Esophagus muscularis mucosa (tissue), 4 donors: ENCODE measurements around the gene RTL9. TPM values are rescaled to one million over a fixed set of nuclear protein-coding genes. Genes with fewer than 3 reads are reported as not detected.

Experiments used
- DNase-seq: peaks from one replicate; pipeline ENCODE4 v3.0.0-alpha.2; 2017; ENCODE audit errors: extremely low spot score
- H3K27ac ChIP-seq, 4 donors: fragments of 200-600 bp; sonication (generic); replicated peaks in 1 of 4; 1 replicate in 3 of 4; 2 replicates in 1 of 4; pipeline ENCODE4 v1.5.1; 2016 to 2019; ENCODE audit warnings: mild to moderate bottlenecking in 1 of 4
- H3K27me3 ChIP-seq, 4 donors: fragments of 200-600 bp; sonication (generic); one replicate each; pipeline versions ENCODE4 v1.5.1 to v1.6.0; 2016 to 2019
- H3K36me3 ChIP-seq, 4 donors: fragments of 200-600 bp; sonication (generic); one replicate each; pipeline ENCODE4 v1.5.1; 2016 to 2019
- H3K4me1 ChIP-seq, 4 donors: fragments of 200-600 bp; sonication (generic); one replicate each; pipeline ENCODE4 v1.5.1; 2016 to 2019
- H3K4me3 ChIP-seq, 4 donors: fragments of 200-600 bp; sonication (generic); 1 replicate in 2 of 4; 2 replicates in 2 of 4; pipeline ENCODE4 v1.5.1; 2016 to 2019; ENCODE audit warnings: mild to moderate bottlenecking in 4 of 4, moderate library complexity in 1 of 4
- H3K9me3 ChIP-seq, 4 donors: fragments of 200-600 bp; sonication (generic); 1 replicate in 3 of 4; 2 replicates in 1 of 4; pipeline ENCODE4 v1.5.1; 2016 to 2019
- CTCF ChIP-seq, 3 experiments: fragments of 200-600 bp in 2 of 3; fragments of 450-650 bp in 1 of 3; sonication (generic) in 2 of 3; IDR thresholded peaks; one replicate each; pipeline ENCODE4 v1.5.1; 2017 to 2019; ENCODE audit warnings: antibody characterized with exemption in 3 of 3, mild to moderate bottlenecking in 2 of 3, moderate library complexity in 1 of 3
- EP300 ChIP-seq: sonication (generic); formaldehyde crosslinking; IDR thresholded peaks from one replicate; pipeline ENCODE4 v1.6.1; 2017; ENCODE audit warnings: antibody characterized with exemption
- POLR2A ChIP-seq: fragments of 450-650 bp; IDR thresholded peaks from one replicate; pipeline ENCODE4 v1.6.1; 2017; ENCODE audit warnings: antibody characterized with exemption, moderate library complexity, mild to moderate bottlenecking, low read depth
- POLR2AphosphoS5 ChIP-seq, 2 donors: sonication (generic); formaldehyde crosslinking; IDR thresholded peaks; one replicate each; pipeline ENCODE4 v1.6.1; 2017; ENCODE audit warnings: antibody characterized with exemption in 2 of 2
- WGBS: methylation state at CpG from one replicate; pipeline ENCODE4 v1.1.5; 2018; 5-methylcytosine and 5-hydroxymethylcytosine counted together
- intact Hi-C: fragments of 100-400 bp; cut with DNase I; formaldehyde crosslinking; loops from one replicate; pipeline ENCODE4 v1.15.1; 2023
- total RNA-seq, 4 donors: library from RNA; depleted of rRNA; stranded (reverse); fragments of >200 nt; gene quantifications; one replicate each; pipeline versions ENCODE4 v1.1.0 to v1.2.1, GENCODE V29; 2016

RTL9 gene
- total RNA-seq, 4 donors from 2014 or later, result 0.06 to 0.17 (median 0.06) TPM; not detected in 1

- no peak overlapping the region for H3K27ac ChIP-seq
- WGBS, result 70% methylated on average over 11 of the region's 11 CpGs
- no peaks in the 10 kb centered on the region for H3K9me3 ChIP-seq
- no peak for TF ChIP-seq POLR2A
- TF ChIP-seq CTCF (IDR thresholded peaks at IDR 0.05), result no peak
- TF ChIP-seq POLR2AphosphoS5 (IDR thresholded peaks at IDR 0.05), result no peak
- TF ChIP-seq EP300, result no peak
- H3K36me3 ChIP-seq, result no peaks in the 10 kb centered on the region
- intact Hi-C loops, result no loop called here
- no peaks in the 10 kb centered on the region for H3K4me1 ChIP-seq
- no peak overlapping the region for H3K4me3 ChIP-seq
- DNase-seq, result no peak
- H3K27me3 ChIP-seq, result no peaks in the 10 kb centered on the region
Measured at GRCh38 chrX:110341189-110342035, 17.2 kb upstream of the RTL9 start.

GRCh38 chrX:110346681-110347080, 12.0 kb upstream of the RTL9 start:
- intact Hi-C loops, result no loop called here

GRCh38 chrX:110359273-110359672, 625 bp downstream of the RTL9 start:
- 18% methylated on average over 1 of the region's 1 CpG for WGBS
- intact Hi-C loops, result no loop called here
- Histone ChIP-seq H3K27ac (no peak overlapping the region), H3K36me3 (no peaks in the 10 kb centered on the region), H3K4me1 (no peaks in the 10 kb centered on the region), H3K9me3 (no peaks in the 10 kb centered on the region), H3K4me3 (no peak overlapping the region), H3K27me3 (no peaks in the 10 kb centered on the region)
- TF ChIP-seq POLR2AphosphoS5 (IDR thresholded peaks at IDR 0.05) (no peak), EP300 (no peak), CTCF (IDR thresholded peaks at IDR 0.05) (no peak), POLR2A (no peak)
- no peak for DNase-seq

More at GRCh38 chrX:110346681-110347080, 12.0 kb upstream of the RTL9 start:
- Histone ChIP-seq H3K9me3 (no peaks in the 10 kb centered on the region), H3K4me3 (no peak overlapping the region), H3K36me3 (no peaks in the 10 kb centered on the region), H3K27ac (no peak overlapping the region), H3K4me1 (no peaks in the 10 kb centered on the region), H3K27me3 (no peaks in the 10 kb centered on the region)
- WGBS, result 60% methylated on average over 17 of the region's 17 CpGs
- DNase-seq, result no peak
- TF ChIP-seq CTCF (IDR thresholded peaks at IDR 0.05) (no peak), EP300 (no peak)

GRCh38 chrX:110363244-110363643, 4.6 kb downstream of the RTL9 start:
- H3K36me3 ChIP-seq, result no peaks in the 10 kb centered on the region
- DNase-seq, result no peak
- whole genome bisulfite sequencing, result 60% methylated on average over 1 of the region's 1 CpG
- no peak overlapping the region for H3K4me3 ChIP-seq
- no peak for TF ChIP-seq EP300
- no peak for TF ChIP-seq POLR2A
- no peak for TF ChIP-seq CTCF (IDR thresholded peaks at IDR 0.05)
- no peak for TF ChIP-seq POLR2AphosphoS5 (IDR thresholded peaks at IDR 0.05)
- intact Hi-C loops, result no loop called here
- H3K27ac ChIP-seq, result no peak overlapping the region
- no peaks in the 10 kb centered on the region for H3K4me1 ChIP-seq
- no peaks in the 10 kb centered on the region for H3K27me3 ChIP-seq
- H3K9me3 ChIP-seq, result no peaks in the 10 kb centered on the region

- no peaks in the 10 kb centered on the region for H3K4me1 ChIP-seq
- no peak overlapping the region for H3K4me3 ChIP-seq
- no peak overlapping the region for H3K27ac ChIP-seq
- 62% methylated on average over 2 of the region's 2 CpGs for WGBS
- peaks cover 0 to 4% (median 0%) of the 10 kb centered on the region in 4 donors for H3K27me3 ChIP-seq
- no peak for DNase-seq
- intact Hi-C loops, result no loop called here
- TF ChIP-seq EP300, result no peak
- TF ChIP-seq CTCF (IDR thresholded peaks at IDR 0.05), result no peak
- no peak for TF ChIP-seq POLR2AphosphoS5 (IDR thresholded peaks at IDR 0.05)
- no peak for TF ChIP-seq POLR2A
- H3K36me3 ChIP-seq, result no peaks in the 10 kb centered on the region
- H3K9me3 ChIP-seq, result no peaks in the 10 kb centered on the region
Measured at GRCh38 chrX:110373310-110373709, 14.7 kb downstream of the RTL9 start.
